ENCODE results near the gene IYD.

GRCh38 chr6:150328744-150329405, 39.9 kb upstream of the IYD start:
- TF ChIP-seq, protein P1, sequence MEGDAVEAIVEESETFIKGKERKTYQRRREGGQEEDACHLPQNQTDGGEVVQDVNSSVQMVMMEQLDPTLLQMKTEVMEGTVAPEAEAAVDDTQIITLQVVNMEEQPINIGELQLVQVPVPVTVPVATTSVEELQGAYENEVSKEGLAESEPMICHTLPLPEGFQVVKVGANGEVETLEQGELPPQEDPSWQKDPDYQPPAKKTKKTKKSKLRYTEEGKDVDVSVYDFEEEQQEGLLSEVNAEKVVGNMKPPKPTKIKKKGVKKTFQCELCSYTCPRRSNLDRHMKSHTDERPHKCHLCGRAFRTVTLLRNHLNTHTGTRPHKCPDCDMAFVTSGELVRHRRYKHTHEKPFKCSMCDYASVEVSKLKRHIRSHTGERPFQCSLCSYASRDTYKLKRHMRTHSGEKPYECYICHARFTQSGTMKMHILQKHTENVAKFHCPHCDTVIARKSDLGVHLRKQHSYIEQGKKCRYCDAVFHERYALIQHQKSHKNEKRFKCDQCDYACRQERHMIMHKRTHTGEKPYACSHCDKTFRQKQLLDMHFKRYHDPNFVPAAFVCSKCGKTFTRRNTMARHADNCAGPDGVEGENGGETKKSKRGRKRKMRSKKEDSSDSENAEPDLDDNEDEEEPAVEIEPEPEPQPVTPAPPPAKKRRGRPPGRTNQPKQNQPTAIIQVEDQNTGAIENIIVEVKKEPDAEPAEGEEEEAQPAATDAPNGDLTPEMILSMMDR (IDR thresholded peaks at IDR 0.05 in 8 of 11, conservative IDR thresholded peaks at IDR 0.05 in 3 of 11): no peak
- no peak for TF ChIP-seq POLR2AphosphoS5 (IDR thresholded peaks at IDR 0.05)
- no peak for TF ChIP-seq POLR2A (IDR thresholded peaks at IDR 0.05)
